Endothelial cell of umbilical vein (primary cell): ENCODE results near the gene KPTN. TPM values are rescaled to one million over a fixed set of nuclear protein-coding genes. Genes with fewer than 3 reads are reported as not detected.

Source experiments
- BruUV-seq: library from RNA; stranded (reverse); fragments of 400-500 nt; replicated peaks from 2 replicates; lab custom pipeline; 2021; lab: Mats Ljungman, UMichigan
- CTCF ChIA-PET: fragments of 300-600, 350-600 bp; sonication (Branson Sonifier 250); formaldehyde crosslinking; loops from one replicate; lab custom pipeline; 2021; ENCODE audit warnings: antibody characterized with exemption, inconsistent platforms; lab: Charles Lee
- POLR2A ChIA-PET: fragments of 300-600, 350-600 bp; sonication (Branson Sonifier 250); formaldehyde crosslinking; loops from one replicate; lab custom pipeline; 2021; ENCODE audit warnings: antibody characterized with exemption, inconsistent platforms; lab: Charles Lee
- DNase-seq: peaks from one replicate; pipeline ENCODE4 v3.0.0-alpha.2; 2011; ENCODE audit warnings: low read depth, low spot score
- FAIRE-seq: peaks from 2 replicates; lab custom pipeline; 2011; peaks lifted over from hg19 to GRCh38; lab: Jason Lieb, UNC
- H2AFZ ChIP-seq: 2 replicates; pipeline ENCODE4 v1.6.0; 2012; ENCODE audit warnings: low read depth, low read length, control low read depth, inconsistent platforms
- H3K27ac ChIP-seq: 2 replicates; pipeline ENCODE4 v1.5.1; 2011; ENCODE audit warnings: low read depth, mild to moderate bottlenecking, control low read depth, low read length, moderate library complexity; ENCODE audit not compliant: insufficient read depth
- H3K27me3 ChIP-seq, 2 experiments: 2 replicates each; pipeline versions ENCODE4 v1.6.0 to v1.6.1; 2011; ENCODE audit warnings: low read length in 2 of 2, mixed read lengths in 1 of 2; ENCODE audit not compliant: control insufficient read depth in 2 of 2, insufficient read depth in 2 of 2
- H3K36me3 ChIP-seq, 2 experiments: 2 replicates in 1 of 2; 3 replicates in 1 of 2; pipeline ENCODE4 v1.5.1; 2011; ENCODE audit warnings: low read length in 2 of 2, mild to moderate bottlenecking in 1 of 2, moderate library complexity in 1 of 2; ENCODE audit not compliant: control insufficient read depth in 2 of 2, insufficient read depth in 2 of 2; ENCODE audit errors: extremely low read depth in 1 of 2
- H3K4me1 ChIP-seq: 3 replicates; pipeline ENCODE4 v1.5.1; 2011; ENCODE audit warnings: mild to moderate bottlenecking, low read length; ENCODE audit not compliant: control insufficient read depth, insufficient read depth; ENCODE audit errors: extremely low read depth
- H3K4me2 ChIP-seq: 2 replicates; pipeline ENCODE4 v1.6.1; 2011; ENCODE audit warnings: low read length, control low read depth, mixed read lengths; ENCODE audit not compliant: insufficient read depth
- H3K4me3 ChIP-seq, 3 experiments: fragments of 200-600 bp in 1 of 3; sonication (generic), shearing (Covaris generic) in 1 of 3; replicated peaks in 1 of 3; 2 replicates each; pipeline ENCODE4 v1.5.1; 2011 to 2016; ENCODE audit warnings: control low read depth in 3 of 3, low read length in 3 of 3, mild to moderate bottlenecking in 2 of 3, inconsistent platforms in 1 of 3, low read depth in 1 of 3, moderate library complexity in 1 of 3; ENCODE audit not compliant: insufficient read depth in 1 of 3
- H3K79me2 ChIP-seq: 2 replicates; pipeline ENCODE4 v1.6.0; 2012; ENCODE audit warnings: low read length, inconsistent platforms; ENCODE audit not compliant: control insufficient read depth, insufficient read depth
- H3K9ac ChIP-seq: replicated peaks from 2 replicates; pipeline ENCODE3; 2011; ENCODE audit warnings: low read length, control low read depth; ENCODE audit not compliant: insufficient read depth; ENCODE audit errors: extremely low read depth
- H3K9me1 ChIP-seq: replicated peaks from 3 replicates; pipeline ENCODE4 v1.6.0; 2011; ENCODE audit warnings: mild to moderate bottlenecking, low read length; ENCODE audit not compliant: control insufficient read depth, insufficient read depth; ENCODE audit errors: extremely low read depth
- H3K9me3 ChIP-seq: replicated peaks from 2 replicates; pipeline ENCODE4 v1.5.1; 2012; ENCODE audit warnings: low read length, inconsistent platforms; ENCODE audit not compliant: control insufficient read depth, insufficient read depth
- H4K20me1 ChIP-seq: replicated peaks from 2 replicates; pipeline ENCODE3; 2011; ENCODE audit warnings: mild to moderate bottlenecking, low read length; ENCODE audit not compliant: control insufficient read depth, insufficient read depth; ENCODE audit errors: extremely low read depth
- CTCF ChIP-seq, 2 donors: IDR thresholded peaks; 1 replicate in 1 of 2; 2 replicates in 1 of 2; pipeline ENCODE4 v1.5.1; 2011; ENCODE audit warnings: low read length in 2 of 2, mild to moderate bottlenecking in 2 of 2, moderate library complexity in 2 of 2, control low read depth in 1 of 2, inconsistent platforms in 1 of 2, low read depth in 1 of 2; ENCODE audit not compliant: insufficient read depth in 1 of 2; ENCODE audit errors: extremely low read depth in 1 of 2
- FOS ChIP-seq: IDR thresholded peaks from 2 replicates; pipeline ENCODE4 v1.6.1; 2011; ENCODE audit warnings: mild to moderate bottlenecking, low read length, moderate library complexity, borderline replicate concordance; ENCODE audit not compliant: insufficient read depth
- GATA2 ChIP-seq: IDR thresholded peaks from 2 replicates; pipeline ENCODE4 v1.7.0; 2011; ENCODE audit warnings: low read depth, mild to moderate bottlenecking, moderate library complexity, mixed read lengths, low read length; ENCODE audit not compliant: insufficient read length, insufficient read depth
- JUN ChIP-seq: IDR thresholded peaks from 2 replicates; pipeline ENCODE4 v1.6.1; 2011; ENCODE audit warnings: borderline replicate concordance, low read depth; ENCODE audit not compliant: insufficient read length, insufficient read depth
- MAX ChIP-seq: IDR thresholded peaks from 2 replicates; pipeline ENCODE4 v1.6.1; 2011; ENCODE audit not compliant: insufficient read depth, insufficient read length
- MYC ChIP-seq: IDR thresholded peaks from one replicate; pipeline ENCODE4 v1.6.1; 2011; ENCODE audit warnings: mild to moderate bottlenecking, low read depth, low read length
- POLR2A ChIP-seq: IDR thresholded peaks from 2 replicates; pipeline ENCODE4 v1.6.1; 2012; ENCODE audit warnings: low read depth, mild to moderate bottlenecking, control low read depth, low read length
- POLR2AphosphoS5 ChIP-seq: IDR thresholded peaks from 2 replicates; pipeline ENCODE4 v1.6.1; 2012; ENCODE audit warnings: low read depth, mild to moderate bottlenecking, control low read depth, low read length, moderate library complexity; ENCODE audit not compliant: insufficient read depth
- dilution Hi-C: fragments of 300-500 bp; cut with MboI; formaldehyde crosslinking; loops from one replicate; pipeline ENCODE4 v1.15.0; 2019; ENCODE audit warnings: low sequenced_read_pairs; ENCODE audit not compliant: extremely low pct_ligation_motif_present
- intact Hi-C: fragments of 100-400 bp; cut with micrococcal nuclease; formaldehyde crosslinking; loops from one replicate; pipeline ENCODE4 v1.10.0; 2022
- polyA plus RNA-seq, 4 experiments: library from polyadenylated mRNA; depleted of rRNA in 3 of 4; stranded (reverse) in 3 of 4; unstranded in 1 of 4; fragments of >200 nt; gene quantifications; 2 replicates each; pipeline versions ENCODE4 v1.2.1 to v1.2.3, GENCODE V29; 2011 to 2012; ENCODE audit warnings: missing spikeins in 1 of 4
- total RNA-seq: library from RNA; stranded (reverse); gene quantifications from 2 replicates; pipeline ENCODE4 v1.2.3, GENCODE V29; 2021

KPTN gene
- total and polyA plus RNA-seq, 2 donors (not counting 3 experiments of a cell fraction or from before 2014, with no cell fraction given) = 14.7 to 15.5 TPM

GRCh38 chr19:47435196-47435595, 48.8 kb downstream of the KPTN start:
- H3K4me1 ChIP-seq = no peaks in the 10 kb centered on the region
- no peak overlapping the region for H3K4me3 ChIP-seq
- CTCF ChIA-PET = interaction anchor here (2.0 to 10.7 kb wide), 4 partner anchors 49 to 278 kb away, joined by 16 to 454 read pairs (median 76); partner anchors contain the start of genes EHD2 and KPTN
- dilution Hi-C loops = no loop called here
- no peak overlapping the region for H3K27ac ChIP-seq
- TF ChIP-seq POLR2A = no peak
- no peak for TF ChIP-seq CTCF (IDR thresholded peaks at IDR 0.05; ENCODE audit: extremely low read depth in 1 of 2, insufficient read depth in 1 of 2, low read depth in 1 of 2, low read length in 2 of 2)
- TF ChIP-seq MAX = no peak
- TF ChIP-seq MYC = no peak
- no peak for TF ChIP-seq GATA2
- no peak for TF ChIP-seq JUN
- no peak for TF ChIP-seq POLR2AphosphoS5
- no peak for TF ChIP-seq FOS
- no peak overlapping the region for H3K4me2 ChIP-seq
- no peaks in the 10 kb centered on the region for H3K9me3 ChIP-seq
- intact Hi-C loops = loop anchor here (5.0 kb wide), 1 partner anchor 177 kb away; no protein-coding TSS in a partner anchor
- DNase-seq (no peak), FAIRE-seq (no peak)
- no peak overlapping the region for H3K9ac ChIP-seq
- H3K36me3 ChIP-seq = no peaks in the 10 kb centered on the region
- no peaks in the 10 kb centered on the region for H3K79me2 ChIP-seq
- POLR2A ChIA-PET = no interaction called here
- H4K20me1 ChIP-seq = no peaks in the 10 kb centered on the region
- peaks cover 0 to 2% of the 10 kb centered on the region in 2 experiments for H3K27me3 ChIP-seq
- no TSS peak for BruUV-seq
- H2AFZ ChIP-seq = no peak overlapping the region
- H3K9me1 ChIP-seq = no peaks in the 10 kb centered on the region
